HepG2 (cell line): ENCODE data around the gene SYCE3. TPM values are rescaled to one million over a fixed set of nuclear protein-coding genes. Genes with fewer than 3 reads are reported as not detected.

Experiments
- ATAC-seq: fragments of 200-7000 bp; cut with Tn5 transposase; 3 replicates; pipeline ENCODE4 v1.9.1; 2020; ENCODE audit warnings: mild to moderate bottlenecking, moderate library complexity
- BruUV-seq: library from RNA; stranded (reverse); fragments of 400-500 nt; replicated peaks from 2 replicates; lab custom pipeline; 2021; lab: Mats Ljungman, UMichigan
- CTCF ChIA-PET: fragments of 300-600 bp; formaldehyde crosslinking; extraction: SDS; loops from one replicate; lab custom pipeline; 2021; ENCODE audit warnings: low total read pairs, inconsistent platforms, low intra/inter-chr PET ratio; lab: Yijun Ruan, JAX
- POLR2A ChIA-PET: fragments of 350-600 bp; sonication (Branson Sonifier 250); formaldehyde crosslinking; loops from one replicate; lab custom pipeline; 2020; ENCODE audit warnings: antibody characterized with exemption, inconsistent platforms; lab: Yijun Ruan, JAX
- DNase-seq: peaks from one replicate; pipeline ENCODE4 v3.0.0-alpha.2; 2015; ENCODE audit warnings: low spot score
- FAIRE-seq: peaks from 3 replicates; lab custom pipeline; 2011; peaks lifted over from hg19 to GRCh38; lab: Jason Lieb, UNC
- H2AFZ ChIP-seq: one replicate; pipeline ENCODE4 v1.6.1; 2011; ENCODE audit warnings: low read length, inconsistent platforms
- H3K27ac ChIP-seq: fragments of 300-600 bp; 3 replicates; pipeline ENCODE4 v1.8.0; 2011; ENCODE audit warnings: mixed run types, mild to moderate bottlenecking, mixed read lengths, low read length, inconsistent platforms; ENCODE audit not compliant: insufficient read depth; ENCODE audit errors: extremely low read length
- H3K27me3 ChIP-seq, 2 experiments: fragments of 200-600 bp in 1 of 2; 2 replicates in 1 of 2; 3 replicates in 1 of 2; pipeline versions ENCODE4 v1.6.0 to v1.8.0; 2011; ENCODE audit warnings: low read length in 2 of 2, mild to moderate bottlenecking in 2 of 2, moderate library complexity in 2 of 2, inconsistent platforms in 1 of 2; ENCODE audit not compliant: insufficient read depth in 2 of 2, control insufficient read depth in 1 of 2
- H3K36me3 ChIP-seq, 2 experiments: fragments of 200-600 bp in 1 of 2; replicated peaks in 1 of 2; 2 replicates in 1 of 2; 3 replicates in 1 of 2; pipeline versions ENCODE4 v1.5.1 to v1.8.0; 2011; ENCODE audit warnings: low read length in 2 of 2, inconsistent platforms in 1 of 2; ENCODE audit not compliant: insufficient read depth in 2 of 2, control insufficient read depth in 1 of 2
- H3K4me1 ChIP-seq: 2 replicates; pipeline ENCODE4 v1.5.1; 2012; ENCODE audit warnings: low read length, inconsistent platforms; ENCODE audit not compliant: insufficient read depth
- H3K4me2 ChIP-seq: 2 replicates; pipeline ENCODE4 v1.6.0; 2011; ENCODE audit warnings: low read depth, low read length, inconsistent platforms
- H3K4me3 ChIP-seq, 3 experiments: fragments of 200-600 bp in 1 of 3; sonication (generic), shearing (Covaris generic) in 1 of 3; replicated peaks in 1 of 3; 2 replicates each; pipeline ENCODE4 v1.5.1; 2011 to 2016; ENCODE audit warnings: low read length in 3 of 3, inconsistent platforms in 2 of 3, low read depth in 2 of 3, mild to moderate bottlenecking in 2 of 3, control low read depth in 1 of 3, mixed read lengths in 1 of 3; ENCODE audit not compliant: insufficient read depth in 1 of 3
- H3K79me2 ChIP-seq: one replicate; pipeline ENCODE4 v1.6.1; 2011; ENCODE audit warnings: low read length, inconsistent platforms; ENCODE audit not compliant: insufficient read depth
- H3K9ac ChIP-seq: 2 replicates; pipeline ENCODE4 v1.6.0; 2011; ENCODE audit warnings: mild to moderate bottlenecking, low read depth, low read length, inconsistent platforms; ENCODE audit not compliant: insufficient read depth
- H3K9me3 ChIP-seq: 2 replicates; pipeline ENCODE4 v1.5.1; 2012; ENCODE audit warnings: mild to moderate bottlenecking, low read length
- H4K20me1 ChIP-seq: 2 replicates; pipeline ENCODE4 v1.6.0; 2011; ENCODE audit warnings: inconsistent platforms, mild to moderate bottlenecking, low read length, moderate library complexity; ENCODE audit not compliant: insufficient read depth
- HHEX ChIP-seq: IDR thresholded peaks from 2 replicates; pipeline ENCODE4 v1.6.1; 2016; ENCODE audit warnings: control low read depth
- SCMH1 ChIP-seq: sonication (generic); formaldehyde crosslinking; IDR thresholded peaks from 2 replicates; pipeline ENCODE4 v1.9.0; 2021; ENCODE audit warnings: missing genetic modification reagents, mild to moderate bottlenecking, borderline replicate concordance
- SNAI1 ChIP-seq: sonication (generic); formaldehyde crosslinking; IDR thresholded peaks from 2 replicates; pipeline ENCODE4 v1.5.0; 2020; ENCODE audit warnings: mild to moderate bottlenecking, missing genetic modification reagents, borderline replicate concordance
- ZNF143 ChIP-seq: sonication (generic); formaldehyde crosslinking; IDR thresholded peaks from 2 replicates; pipeline ENCODE4 v1.4.0; 2020; ENCODE audit warnings: missing genetic modification reagents
- ZNF468 ChIP-seq: sonication (generic); formaldehyde crosslinking; IDR thresholded peaks from 2 replicates; pipeline ENCODE4 v1.8.0; 2022; ENCODE audit warnings: mild to moderate bottlenecking, moderate library complexity, missing genetic modification reagents
- ZNF607 ChIP-seq: sonication (generic); formaldehyde crosslinking; IDR thresholded peaks from 2 replicates; pipeline ENCODE4 v1.5.1; 2020; ENCODE audit warnings: missing genetic modification reagents, mild to moderate bottlenecking, borderline replicate concordance
- ZNF75D ChIP-seq: sonication (generic); formaldehyde crosslinking; IDR thresholded peaks from 2 replicates; pipeline ENCODE4 v1.8.1; 2023; ENCODE audit warnings: missing genetic modification reagents, mild to moderate bottlenecking, borderline replicate concordance
- WGBS: methylation state at CpG from one replicate; pipeline ENCODE4 v1.1.6; 2017; ENCODE audit warnings: low lambda C conversion rate; 5-methylcytosine and 5-hydroxymethylcytosine counted together
- in situ Hi-C: cut with HindIII; loops from 2 replicates; pipeline ENCODE4 v1.10.0; 2017; ENCODE audit warnings: low pct_unique_long_range_greater_than_20kb; ENCODE audit not compliant: extremely low pct_ligation_motif_present
- intact Hi-C: fragments of 100-400 bp; cut with micrococcal nuclease; formaldehyde crosslinking; loops from one replicate; pipeline ENCODE4 v1.10.0; 2022; ENCODE audit not compliant: unreplicated experiment
- polyA plus RNA-seq, 8 experiments: library from polyadenylated mRNA; depleted of rRNA in 3 of 8; stranded (reverse) in 7 of 8; unstranded in 1 of 8; fragments of >200 nt; fragmentation: Illumina TruSeq in 4 of 8; extraction: Trizol in 4 of 8; gene quantifications; 2 replicates each; pipeline versions ENCODE4 v1.2.1 to v1.2.3, GENCODE V29; 2011 to 2016; ENCODE audit warnings: low read depth in 4 of 8, missing spikeins in 1 of 8, mixed read lengths in 1 of 8; ENCODE audit not compliant: insufficient read depth in 1 of 8
- total RNA-seq, 5 experiments: library from RNA; depleted of rRNA; stranded (reverse); fragments of >200 nt; fragmentation: Illumina TruSeq; extraction: Trizol; gene quantifications; 2 replicates each; pipeline ENCODE4 v1.2.3, GENCODE V29; 2016; ENCODE audit warnings: low read depth in 1 of 5

The SYCE3 gene
- total and polyA plus RNA-seq, 2 of the 13 experiments (the other 11 are each of a cell fraction or from before 2014, with no cell fraction given) = not detected

DNA sequence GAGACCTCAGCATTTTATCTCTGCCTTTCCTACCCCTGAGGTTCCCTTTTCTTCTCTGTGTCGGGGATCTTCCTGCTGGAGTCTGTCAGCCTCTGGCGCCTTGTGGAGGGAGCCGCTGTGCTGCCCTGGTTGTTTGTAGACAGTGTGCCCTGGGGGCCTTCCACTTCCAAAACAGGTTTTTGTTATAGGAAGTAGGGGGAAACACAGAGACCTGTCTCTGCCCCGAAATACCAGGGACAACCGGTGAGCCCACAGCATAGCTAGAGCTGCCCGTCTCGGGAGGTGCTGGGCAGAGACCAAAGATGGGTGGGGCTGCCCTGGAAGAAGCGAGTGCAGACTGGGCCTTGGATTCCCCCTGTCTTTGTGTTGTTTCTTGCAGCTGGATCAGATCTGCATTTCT is 46.7 kb downstream of the SYCE3 start:
- no peak overlapping the region for H3K9ac ChIP-seq
- intact Hi-C loops = no loop called here
- BruUV-seq = no TSS peak

DNA sequence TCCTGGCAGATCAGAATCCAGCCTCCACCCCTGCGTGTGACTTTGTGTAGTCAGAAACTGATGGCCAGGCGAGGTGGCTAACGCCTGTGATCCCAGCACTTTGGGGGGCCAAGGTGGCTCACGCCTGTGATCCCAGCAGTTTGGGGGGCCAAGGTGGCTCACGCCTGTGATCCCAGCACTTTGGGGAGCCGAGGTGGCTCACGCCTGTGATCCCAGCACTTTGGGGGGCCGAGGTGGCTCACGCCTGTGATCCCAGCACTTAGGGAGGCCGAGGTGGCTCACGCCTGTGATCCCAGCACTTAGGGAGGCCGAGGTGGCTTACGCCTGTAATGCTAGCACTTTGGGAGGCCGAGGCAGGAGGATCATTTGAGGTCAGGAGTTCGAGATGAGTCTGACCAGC is 49.5 kb downstream of the SYCE3 start:
- DNase-seq (no peak), ATAC-seq (no peak), FAIRE-seq (no peak)
- Histone ChIP-seq H3K4me1 (peaks cover 11% of the 10 kb centered on the region), H4K20me1 (no peaks in the 10 kb centered on the region), H3K79me2 (peaks cover 53% of the 10 kb centered on the region), H3K27ac (no peak overlapping the region), H3K36me3 (peaks cover 8 to 28% of the 10 kb centered on the region in 2 experiments), H3K27me3 (no peaks in the 10 kb centered on the region), H3K4me3 (no peak overlapping the region), H2AFZ (no peak overlapping the region), H3K4me2 (no peak overlapping the region), H3K9me3 (no peaks in the 10 kb centered on the region), H3K9ac (no peak overlapping the region)
- no TSS peak for BruUV-seq
- intact Hi-C loops = no loop called here
- ChIA-PET CTCF (no interaction called here), POLR2A (no interaction called here)
- in situ Hi-C loops = no loop called here
- no peak for TF ChIP-seq ZNF607 (CRISPR knock-in tag)
- 96% methylated on average over 15 of the region's 15 CpGs for WGBS

More for the DNA sequence above, 46.7 kb downstream of the SYCE3 start:
- POLR2A ChIA-PET = interaction anchor here (0.9 kb wide), 1 partner anchor 10 kb away, joined by 5 read pairs; the partner anchor contains the start of gene SCO2
- in situ Hi-C loops = no loop called here
- peaks cover 17 to 44% of the 10 kb centered on the region in 2 experiments for H3K36me3 ChIP-seq
- TF ChIP-seq SNAI1 (CRISPR knock-in tag) (no peak), ZNF75D (CRISPR knock-in tag) (no peak), ZNF143 (CRISPR knock-in tag) (no peak), SCMH1 (CRISPR knock-in tag) (no peak), HHEX (CRISPR knock-in tag) (no peak), ZNF468 (CRISPR knock-in tag) (no peak)
- TF ChIP-seq, all 625 proteins: peak for 0
- no peak for FAIRE-seq
- no peak for DNase-seq
- Histone ChIP-seq H3K4me3 (no peak overlapping the region), H3K79me2 (peaks cover 31% of the 10 kb centered on the region), H3K4me2 (no peak overlapping the region), H4K20me1 (no peaks in the 10 kb centered on the region), H3K4me1 (no peaks in the 10 kb centered on the region), H3K9me3 (no peaks in the 10 kb centered on the region), H3K27me3 (no peaks in the 10 kb centered on the region), H2AFZ (no peak overlapping the region), H3K27ac (no peak overlapping the region)
- CTCF ChIA-PET = no interaction called here
- ATAC-seq = no peak
- 100% methylated on average over 3 of the region's 8 CpGs for WGBS
